Amniotic epithelial cell (primary cell): ENCODE data around the gene HOXD8.

Experiments
- DNase-seq: peaks from one replicate; pipeline ENCODE4 v3.0.0-alpha.2; 2010; ENCODE audit warnings: low read depth

Gene HOXD8

DNA sequence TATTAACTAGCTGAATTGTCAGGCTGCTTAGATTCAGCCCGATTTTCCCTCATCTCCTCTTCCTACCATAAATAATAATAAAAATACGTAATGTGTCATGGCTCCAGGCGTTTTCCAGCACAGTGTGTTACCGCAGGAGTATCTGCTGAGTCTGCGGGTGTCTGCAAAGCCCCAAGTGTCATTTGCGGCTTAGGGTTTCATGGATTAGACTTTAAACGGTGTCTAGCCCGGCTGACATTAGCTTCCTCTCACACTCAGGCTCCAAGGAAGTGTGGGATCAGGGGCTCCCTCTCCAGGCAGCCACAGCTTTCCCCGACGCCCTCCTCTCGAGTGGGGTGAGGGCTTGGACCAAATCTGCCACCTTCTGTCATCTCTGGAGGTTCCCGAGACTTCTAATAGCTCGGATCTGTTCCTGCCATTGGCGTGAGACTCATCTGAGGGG is 44.9 kb downstream of the HOXD8 start:
- no peak for DNase-seq

DNA sequence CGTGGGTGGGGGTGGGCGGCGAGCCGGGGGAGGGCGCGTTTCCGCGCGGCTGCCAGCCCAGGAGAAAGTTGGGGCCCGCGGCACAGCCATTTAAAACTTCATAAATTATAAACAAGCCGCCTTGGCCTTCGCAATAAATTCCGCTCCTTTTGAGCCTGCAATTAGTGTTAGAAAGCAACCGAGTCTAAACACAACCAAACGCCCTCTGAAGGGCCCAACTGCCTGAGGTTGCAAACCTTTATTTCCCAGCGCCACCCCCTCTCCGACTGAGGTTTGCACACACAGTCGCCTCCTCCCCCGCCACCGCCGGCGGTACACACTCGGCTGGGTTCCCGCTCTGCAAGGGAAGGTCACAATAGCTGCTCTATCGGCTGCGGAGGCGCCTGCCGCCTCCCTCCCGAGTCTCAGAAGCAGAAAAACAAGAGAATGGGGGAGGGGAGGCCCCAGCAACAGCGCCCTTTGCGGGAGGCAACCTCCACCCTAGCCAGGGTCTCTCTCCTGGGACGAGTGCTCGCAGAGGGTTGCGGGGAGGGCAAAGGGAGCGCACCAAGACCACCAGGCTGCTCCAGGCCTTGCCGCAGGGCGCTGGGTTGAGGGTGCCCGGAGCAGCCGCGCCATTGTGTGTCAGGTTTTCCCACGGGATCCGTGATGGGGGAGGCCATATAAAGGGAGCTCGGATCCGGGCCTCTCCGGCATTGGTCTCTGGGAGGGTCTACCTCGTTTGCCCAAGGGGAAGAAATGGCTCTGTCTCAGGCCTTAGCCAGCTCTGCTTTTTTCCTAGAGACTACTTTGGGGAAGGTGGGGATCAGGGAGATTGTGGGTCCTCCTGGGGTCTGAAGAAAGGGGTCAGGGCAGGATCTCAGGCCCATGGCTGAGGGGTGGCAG is 45.6 kb downstream of the HOXD8 start:
- DNase-seq = no peak

DNA sequence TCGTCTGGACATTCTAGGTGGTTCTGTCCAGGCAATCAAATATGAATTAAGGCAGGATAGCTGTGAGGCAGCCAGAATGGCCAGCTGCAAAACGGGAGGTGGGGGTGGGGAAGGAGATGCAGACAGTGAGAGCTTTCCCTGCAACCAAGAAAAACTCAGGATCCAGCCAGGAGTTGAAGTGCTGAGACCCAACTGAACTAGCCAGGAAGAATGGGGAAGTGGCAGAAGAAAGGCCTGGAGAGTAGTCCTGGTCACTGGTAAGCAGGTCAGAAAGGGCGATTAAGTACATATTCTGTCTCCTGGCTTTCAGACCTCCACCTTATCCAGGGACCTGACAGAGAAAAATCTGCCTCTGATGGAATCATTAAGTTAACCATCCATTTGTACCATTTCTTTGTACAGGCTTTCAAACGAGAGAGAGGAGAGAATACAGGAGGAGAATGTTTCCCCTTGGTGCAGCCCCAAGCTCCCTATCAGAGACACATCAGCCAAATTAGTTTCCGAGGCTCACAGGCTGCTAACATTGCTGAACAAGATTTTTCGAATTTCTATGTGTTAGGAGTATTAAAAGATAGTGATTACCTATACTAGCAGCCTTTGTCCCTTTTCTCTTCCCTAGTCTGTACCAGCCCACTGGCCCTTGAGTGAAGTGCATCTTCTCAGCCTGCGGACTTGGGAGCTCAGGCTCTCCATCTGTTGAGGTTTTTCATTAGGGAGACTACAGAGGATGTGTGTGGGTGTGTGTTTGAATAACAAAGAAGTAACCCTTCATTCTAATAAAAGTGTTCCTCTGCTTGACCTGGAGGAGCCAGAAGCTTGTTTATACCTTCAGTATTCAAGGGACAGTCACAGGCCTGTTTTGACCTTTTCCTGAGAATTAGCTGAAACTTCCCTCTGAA is 46.5 kb downstream of the HOXD8 start:
- DNase-seq = no peak

DNA sequence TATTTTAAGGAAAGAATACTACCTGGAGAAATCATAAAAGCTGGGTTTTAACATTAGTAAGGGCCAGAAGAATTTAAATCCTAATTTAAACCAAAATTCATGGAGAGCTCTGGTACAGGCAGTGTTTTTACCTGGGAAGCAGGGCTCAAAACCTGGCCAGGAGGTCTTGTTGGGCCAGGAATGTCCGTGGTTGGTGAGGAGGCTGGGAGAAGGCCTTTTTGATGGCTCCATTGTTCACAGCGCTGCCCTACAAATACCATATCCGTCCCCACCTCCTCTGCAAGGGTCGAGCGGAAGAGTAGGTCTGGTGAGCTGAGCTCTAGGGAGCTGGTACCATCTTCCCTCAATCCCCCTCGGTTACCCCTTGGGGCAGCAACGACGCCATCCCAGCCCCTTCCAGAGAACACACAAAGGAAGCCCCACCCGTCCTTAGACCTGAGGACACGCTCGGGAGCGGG is 48.1 kb downstream of the HOXD8 start:
- DNase-seq = no peak

DNA sequence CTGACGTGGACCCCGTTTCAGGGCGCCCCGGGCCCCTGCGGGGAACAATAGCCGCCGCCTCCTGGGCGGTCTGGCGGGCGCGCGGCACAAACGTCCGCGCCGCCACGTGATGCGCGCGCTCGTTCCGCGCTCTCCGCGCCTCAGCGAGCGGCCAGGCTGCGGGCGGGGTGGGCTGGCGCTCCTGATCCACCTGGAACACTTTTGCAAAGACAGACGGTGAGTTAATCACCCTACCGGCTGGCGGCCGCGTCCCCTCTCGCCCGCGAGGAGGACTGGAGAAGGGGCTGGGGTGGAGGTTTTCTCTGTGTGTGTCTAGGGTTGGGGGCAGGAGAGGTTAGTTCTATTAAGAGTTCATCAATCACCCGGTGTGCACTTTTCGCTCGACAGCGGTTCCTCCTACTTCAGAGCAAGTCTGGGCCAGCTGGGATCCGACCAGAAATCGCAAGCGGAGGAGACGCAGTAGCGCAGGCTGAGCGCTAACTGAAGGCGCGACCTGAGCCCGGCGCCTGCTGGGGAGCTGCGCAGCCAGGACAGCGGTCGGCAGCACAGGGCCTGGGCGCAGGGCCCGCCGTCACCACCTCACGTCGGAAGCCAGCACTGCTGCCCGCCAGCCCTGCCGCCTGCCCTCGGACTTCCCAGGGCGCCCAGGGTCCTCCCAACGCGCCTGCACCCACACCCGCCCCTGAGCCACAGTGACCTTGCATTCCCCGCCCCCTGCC is 48.7 kb downstream of the HOXD8 start:
- peak; percentile 27 for DNase-seq

DNA sequence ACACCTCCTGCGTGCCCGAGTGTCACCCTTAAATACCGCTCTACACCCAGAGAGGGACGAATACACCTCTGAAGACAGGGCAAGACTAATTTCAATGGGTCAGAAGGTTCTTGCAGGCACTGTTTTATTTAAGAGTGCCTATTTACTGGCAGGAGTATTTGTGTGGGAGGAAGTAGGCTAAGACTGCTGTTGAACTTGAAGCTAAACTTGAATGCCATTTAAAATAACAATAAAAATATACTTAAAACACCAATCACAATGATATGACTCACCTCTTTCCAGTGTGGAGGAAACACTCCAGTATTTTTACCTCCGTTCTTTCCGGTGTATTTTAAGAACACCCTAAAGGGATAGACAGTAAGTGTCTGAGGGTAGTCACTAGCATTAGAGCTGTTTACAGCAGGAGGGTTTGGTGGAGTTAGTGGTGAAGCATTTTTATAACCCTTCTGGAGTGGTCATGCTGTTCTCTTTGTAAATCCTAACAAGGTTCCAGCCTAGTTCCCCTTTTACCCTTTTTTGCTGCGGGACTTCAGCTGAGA is 49.3 kb downstream of the HOXD8 start:
- DNase-seq = peak; percentile 11

DNA sequence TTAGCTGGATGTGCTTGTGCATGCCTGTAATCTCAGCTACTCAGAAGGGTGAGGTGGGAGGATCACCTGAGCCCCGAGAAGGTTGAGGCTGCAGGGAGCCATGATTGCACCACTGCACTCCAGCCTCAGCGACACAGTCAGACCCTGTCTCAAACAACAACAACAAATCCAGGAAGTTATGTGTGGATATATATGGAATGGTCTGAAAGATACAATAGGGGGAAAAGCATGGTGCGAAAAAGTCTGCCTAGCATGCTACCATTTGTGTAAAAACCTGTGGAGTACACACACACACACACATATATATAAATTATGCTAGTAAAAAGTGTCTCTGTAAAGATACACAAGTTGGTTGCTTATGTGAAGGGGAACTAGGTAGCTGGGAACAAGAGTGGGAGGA is 52.0 kb downstream of the HOXD8 start:
- no peak for DNase-seq
